Cortex of kidney (tissue), 1 donor: Measurements from ENCODE around the gene SLC38A5.
"Not testable (repeated sequence)": the region's sequence is repeated elsewhere in the genome, so short reads cannot be mapped to it uniquely, and the experiment has no call there.

Experiments used
- DNase-seq: peaks from one replicate; lab custom pipeline; 2025; lab: John Stamatoyannopoulos, UW

Gene SLC38A5

DNA sequence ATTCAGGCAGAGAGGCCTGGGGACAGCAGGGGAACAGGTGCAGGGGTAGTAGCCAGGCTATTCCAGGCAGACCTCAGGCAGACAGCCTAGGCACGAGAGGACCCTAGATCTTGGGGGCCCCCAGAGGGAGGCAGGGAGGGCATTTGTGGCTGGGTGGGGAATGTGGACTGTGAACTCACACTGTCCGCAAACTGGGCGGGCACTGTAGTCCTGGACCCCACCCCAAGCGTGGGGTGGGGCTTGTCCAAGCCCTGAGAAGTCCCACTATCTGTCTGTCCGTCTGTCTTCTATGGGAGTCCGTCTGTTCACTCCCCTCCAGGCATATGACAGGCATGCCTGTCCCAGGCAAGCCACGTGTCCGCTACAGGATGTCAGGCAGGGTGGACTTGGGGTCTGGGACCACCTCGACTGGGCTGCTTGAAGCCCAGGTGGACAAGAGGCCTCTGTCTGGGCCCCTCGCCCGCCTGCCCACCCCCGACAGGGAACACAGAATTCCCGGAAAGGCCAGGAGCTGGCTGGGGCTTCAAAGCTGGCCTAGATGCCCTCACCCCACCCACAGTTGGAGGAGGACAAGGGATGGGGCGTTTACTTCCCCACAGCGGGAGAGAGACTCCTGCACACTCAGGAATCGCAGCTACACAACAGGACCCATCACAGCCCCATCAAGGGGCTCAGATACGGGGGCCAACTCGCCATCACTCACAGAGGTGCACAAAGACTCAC lies at the start of gene SLC38A5:
TSS of gene SLC38A5 (minus strand) at position 151 of the 723 bp plus-strand sequence. CDS start 2,336 bp downstream, outside the sequence.
- no peak for DNase-seq

- DNase-seq = not testable (repeated sequence)
Observed at GRCh38 chrX:48519481-48519880, 49.4 kb upstream of the SLC38A5 start.

DNA sequence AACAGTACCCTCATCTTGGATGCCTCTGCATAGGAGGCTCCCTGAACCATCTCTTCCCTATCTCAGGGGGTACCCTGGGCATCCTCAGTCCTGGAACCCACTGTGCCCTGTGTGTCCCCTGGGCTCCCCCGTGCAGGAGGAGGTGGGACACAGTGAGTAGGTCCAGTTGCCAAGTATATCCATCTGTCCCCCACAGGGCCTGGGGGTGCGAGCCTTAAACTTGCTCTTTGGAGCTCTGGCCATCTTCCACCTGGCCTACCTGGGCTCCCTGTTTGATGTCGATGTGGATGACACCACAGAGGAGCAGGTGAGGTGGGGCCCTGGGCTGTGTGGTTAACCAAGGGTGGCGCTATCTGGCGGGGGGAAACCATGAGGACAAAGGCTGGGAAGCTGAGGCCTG lies 46.9 kb upstream of the SLC38A5 start:
- DNase-seq = no peak

GRCh38 chrX:48516285-48516684 lies 46.2 kb upstream of the SLC38A5 start:
- DNase-seq = no peak

GRCh38 chrX:48515842-48516241 lies 45.8 kb upstream of the SLC38A5 start:
- DNase-seq = no peak

DNA sequence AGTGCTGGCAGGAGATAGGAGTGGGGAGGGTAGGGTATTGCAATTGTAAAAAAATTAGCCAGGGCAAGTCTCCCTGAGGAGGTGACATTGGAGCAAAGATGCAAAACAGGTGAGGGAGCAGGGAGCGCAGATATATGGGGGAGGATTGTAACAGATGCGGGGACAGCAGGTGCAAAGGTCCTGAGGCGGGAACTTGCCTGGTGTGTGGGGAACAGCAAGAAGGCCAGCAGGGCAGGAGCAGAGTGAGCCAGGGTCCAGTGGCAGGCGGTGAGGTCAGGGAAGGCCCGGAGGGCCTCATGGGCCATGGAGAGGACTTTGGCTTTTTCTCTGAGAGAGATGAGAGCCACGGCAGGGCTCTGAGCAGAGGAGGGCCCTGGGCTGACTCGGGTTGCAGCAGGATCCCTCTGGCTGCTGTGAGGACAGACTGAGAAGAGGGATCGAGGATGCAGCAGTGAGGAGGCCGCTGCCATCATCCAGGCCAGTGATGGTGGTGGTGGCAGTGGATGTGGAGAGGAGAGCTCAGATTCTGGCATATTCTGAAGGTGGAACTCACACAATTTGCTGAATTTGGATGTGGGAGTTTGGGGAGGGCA lies 44.9 kb upstream of the SLC38A5 start:
- no peak for DNase-seq

DNA sequence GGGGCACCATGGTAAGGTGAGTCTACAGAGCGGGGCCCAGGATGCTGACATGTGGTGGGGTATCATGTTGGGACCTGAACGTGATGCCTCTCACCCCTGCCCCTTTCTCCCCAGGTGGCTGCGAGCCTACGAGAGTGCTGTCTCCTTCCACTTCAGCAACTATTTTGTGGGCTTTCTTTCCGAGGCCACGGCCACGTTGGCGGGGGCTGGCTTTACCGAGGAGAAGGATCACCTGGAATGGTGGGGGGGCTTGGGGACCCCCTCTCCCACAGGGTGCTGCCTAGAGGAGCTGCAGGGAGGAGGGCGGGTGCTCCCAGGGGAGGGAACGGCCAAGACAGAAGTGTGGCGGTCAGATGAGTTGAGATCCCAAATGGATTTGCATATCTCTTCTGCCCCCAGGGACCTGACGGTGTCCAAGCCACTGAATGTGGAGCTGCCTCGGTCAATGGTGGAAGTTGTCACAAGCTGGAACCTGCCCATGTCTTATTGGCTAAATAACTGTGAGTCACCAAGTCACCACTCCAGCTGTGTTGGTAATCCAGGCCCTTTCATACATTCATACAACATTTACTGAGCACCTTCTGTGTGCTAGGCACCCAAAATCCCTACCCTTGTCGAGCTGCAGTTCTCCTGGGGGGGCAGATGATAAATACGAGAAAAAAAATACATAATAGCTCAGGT lies 44.2 kb upstream of the SLC38A5 start:
- no peak for DNase-seq

DNA sequence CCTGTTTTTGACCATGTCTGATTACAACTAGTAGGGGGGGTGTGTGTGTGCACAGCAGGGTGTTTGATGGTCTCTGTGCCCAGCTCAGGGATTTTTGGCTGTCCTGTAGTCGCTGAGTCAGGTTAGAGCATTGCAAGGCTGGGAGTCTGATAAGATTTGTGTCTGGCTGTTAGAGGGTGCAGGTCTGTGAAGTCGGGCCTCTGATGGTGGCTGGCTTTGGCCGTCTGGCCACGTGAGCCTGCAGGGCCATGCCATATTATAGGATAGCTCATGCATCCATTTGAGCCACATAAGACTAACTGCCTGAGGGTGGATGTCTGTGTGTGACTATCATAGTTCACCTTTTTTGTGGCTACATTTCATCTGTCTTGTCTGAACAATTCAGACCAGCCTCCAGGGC lies 43.6 kb upstream of the SLC38A5 start:
- no peak for DNase-seq

DNA sequence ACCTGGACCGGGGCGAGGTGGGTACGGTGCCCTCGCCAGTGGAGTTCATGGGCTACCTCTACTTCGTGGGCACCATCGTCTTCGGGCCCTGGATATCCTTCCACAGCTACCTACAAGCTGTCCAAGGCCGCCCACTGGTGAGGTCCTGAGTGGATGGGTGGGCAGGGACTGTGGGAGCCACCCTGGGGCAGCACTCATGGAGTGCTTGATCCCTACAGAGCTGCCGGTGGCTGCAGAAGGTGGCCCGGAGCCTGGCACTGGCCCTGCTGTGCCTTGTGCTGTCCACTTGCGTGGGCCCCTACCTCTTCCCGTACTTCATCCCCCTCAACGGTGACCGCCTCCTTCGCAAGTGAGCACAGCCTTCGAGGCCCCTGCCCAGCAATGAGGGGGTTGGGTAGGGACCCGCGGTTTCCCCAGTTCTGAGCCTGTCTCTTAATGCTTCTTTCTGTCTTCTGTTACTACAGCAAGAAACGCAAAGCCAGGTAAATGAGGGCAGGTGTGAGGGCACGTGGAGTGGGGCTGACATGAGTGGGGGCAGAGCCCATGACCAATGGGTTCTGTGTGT lies 42.4 kb upstream of the SLC38A5 start:
- DNase-seq = no peak

GRCh38 chrX:48511560-48511959 lies 41.5 kb upstream of the SLC38A5 start:
- no peak for DNase-seq

- no peak for DNase-seq
Observed at GRCh38 chrX:48509619-48510018, 39.6 kb upstream of the SLC38A5 start.

DNA sequence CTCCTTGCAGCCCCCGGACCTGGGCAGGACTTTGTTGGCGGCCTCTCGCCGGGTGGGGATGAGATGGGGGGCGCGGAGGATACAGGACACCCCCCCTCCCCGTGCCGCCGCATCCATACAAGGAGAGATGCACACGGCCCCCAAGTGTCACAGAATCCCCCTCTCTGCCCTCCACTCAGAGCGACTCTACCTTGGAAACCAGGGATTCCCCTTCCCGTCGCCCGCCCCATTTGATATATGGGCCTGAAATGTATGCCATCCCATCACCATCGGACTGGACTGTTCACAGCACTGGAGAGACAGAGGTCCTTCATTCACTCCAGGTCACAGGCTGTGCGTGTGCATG lies 39.2 kb upstream of the SLC38A5 start:
- no peak for DNase-seq

DNA sequence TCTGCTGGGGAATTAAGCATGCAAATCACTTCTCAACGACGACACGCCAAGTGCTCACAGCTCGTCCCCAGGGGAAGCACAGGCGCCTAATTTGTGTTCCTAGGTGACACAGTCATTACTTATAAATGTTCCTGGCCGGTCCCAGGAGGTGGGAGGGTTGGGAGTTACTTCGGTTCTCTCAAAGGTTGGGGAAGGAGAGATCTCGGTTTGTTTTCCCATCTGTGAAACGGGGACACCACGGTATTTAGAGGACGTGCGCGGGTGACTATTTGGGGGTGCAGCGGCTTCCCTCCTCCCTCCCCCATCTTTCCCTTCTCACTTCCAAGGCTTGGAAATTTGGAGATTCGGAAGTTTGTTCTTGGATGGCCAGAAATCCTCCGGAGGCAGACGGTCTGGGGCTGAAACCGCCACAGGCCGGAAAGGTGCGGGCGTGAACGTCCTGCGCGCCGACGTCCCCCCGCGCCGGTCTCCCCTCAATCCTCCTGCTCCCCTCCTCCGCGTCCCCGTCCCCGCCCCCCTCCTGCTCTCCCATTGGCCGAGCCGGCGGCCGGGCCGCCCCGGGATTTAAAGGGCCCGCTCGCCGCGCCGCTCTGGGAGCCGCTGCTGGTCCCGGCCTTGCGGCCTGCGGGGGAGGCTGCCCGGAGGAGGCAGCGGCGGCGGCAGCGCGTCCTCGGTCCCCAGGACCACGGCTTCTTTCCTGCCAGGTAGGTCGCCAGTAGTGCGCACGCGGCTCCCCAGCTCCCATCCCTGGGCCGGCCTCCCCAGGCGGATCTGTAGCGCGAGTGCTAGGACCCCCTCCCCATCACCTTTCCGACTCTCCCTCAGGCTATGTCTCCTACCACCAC lies 38.6 kb upstream of the SLC38A5 start, which contains the start of gene PORCN:
TSS of gene PORCN (plus strand) at position 593 of the 845 bp plus-strand sequence. CDS start 829 bp downstream, outside the sequence.
- no peak for DNase-seq

DNA sequence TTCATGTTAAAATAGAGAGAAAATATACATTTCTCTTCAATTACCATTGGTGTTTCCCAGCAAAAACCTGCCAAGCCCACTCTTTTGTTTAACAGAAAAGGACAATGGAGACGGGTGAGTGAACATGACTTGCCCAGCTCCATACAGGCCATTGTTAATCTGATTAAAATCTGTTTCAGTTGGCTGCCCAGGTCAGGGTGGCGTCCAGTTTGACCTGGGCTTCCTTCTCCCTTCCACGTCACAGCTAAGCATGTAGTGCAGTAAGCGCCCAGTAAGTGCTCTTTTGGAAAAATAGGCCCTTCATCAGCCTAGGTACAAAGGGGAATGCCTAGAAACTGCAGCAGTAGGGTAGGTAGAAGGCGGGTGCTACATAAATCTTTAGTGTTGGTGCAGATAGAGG lies 37.2 kb upstream of the SLC38A5 start:
- no peak for DNase-seq

DNA sequence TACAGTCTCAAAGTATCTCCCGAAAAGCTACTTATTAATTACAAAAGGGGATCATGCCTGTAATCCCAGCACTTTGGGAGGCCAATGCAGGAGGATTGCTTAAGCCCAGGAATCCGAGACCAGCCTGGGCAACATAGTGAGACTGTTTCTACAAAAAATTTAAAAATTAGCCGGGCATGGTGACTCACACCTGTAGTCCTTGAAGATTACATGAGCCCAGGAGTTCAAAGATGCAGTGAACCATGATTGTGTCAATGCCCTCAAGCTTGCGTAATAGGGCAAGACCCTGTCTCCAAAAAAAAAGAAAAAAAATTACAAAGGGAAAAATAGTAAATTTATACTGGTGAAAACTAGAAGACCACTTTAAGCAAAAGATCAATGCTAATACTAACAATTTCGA lies 35.4 kb upstream of the SLC38A5 start:
- no peak for DNase-seq

DNA sequence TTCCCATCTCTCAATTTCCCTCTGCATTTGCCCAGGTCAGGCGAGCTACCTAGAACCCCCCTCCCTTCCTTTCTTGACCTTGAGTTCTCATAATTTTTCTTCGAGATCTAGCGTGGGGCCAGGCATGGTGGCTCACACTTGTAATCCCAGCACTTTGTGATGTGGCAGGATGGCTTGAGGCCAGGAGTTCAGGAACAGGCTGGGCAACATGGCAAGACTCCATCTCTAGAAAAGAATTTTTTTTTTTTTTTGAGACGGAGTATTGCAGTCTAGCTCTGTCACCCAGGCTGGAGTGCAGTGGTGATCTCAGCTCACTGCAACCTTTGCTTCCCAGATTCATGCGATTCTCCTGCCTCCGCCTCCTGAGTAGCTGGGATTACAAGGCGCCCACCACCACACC lies 34.2 kb upstream of the SLC38A5 start:
- no peak for DNase-seq

DNA sequence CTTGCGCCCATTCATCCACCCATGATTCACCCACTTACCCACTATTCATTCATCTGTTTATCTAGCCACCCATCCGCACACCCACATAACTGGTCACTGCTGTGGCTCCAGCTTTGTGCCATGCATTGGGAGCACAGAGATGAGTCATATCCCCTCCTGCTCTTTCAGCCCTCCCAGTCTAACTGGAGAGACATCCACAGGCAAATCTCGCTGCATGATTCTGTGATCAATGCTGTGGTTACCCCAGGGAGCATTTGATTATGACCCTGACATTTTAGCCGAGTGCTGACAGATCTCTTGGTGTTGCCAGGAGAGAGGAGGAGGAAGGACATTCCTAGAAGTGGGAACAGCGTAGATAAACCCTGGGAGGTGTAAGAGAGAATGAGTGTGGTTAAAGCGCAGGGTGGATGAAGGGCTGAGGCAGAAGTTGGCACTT lies 28.3 kb upstream of the SLC38A5 start:
- DNase-seq = no peak

GRCh38 chrX:48497871-48498270 lies 27.8 kb upstream of the SLC38A5 start:
- no peak for DNase-seq

DNA sequence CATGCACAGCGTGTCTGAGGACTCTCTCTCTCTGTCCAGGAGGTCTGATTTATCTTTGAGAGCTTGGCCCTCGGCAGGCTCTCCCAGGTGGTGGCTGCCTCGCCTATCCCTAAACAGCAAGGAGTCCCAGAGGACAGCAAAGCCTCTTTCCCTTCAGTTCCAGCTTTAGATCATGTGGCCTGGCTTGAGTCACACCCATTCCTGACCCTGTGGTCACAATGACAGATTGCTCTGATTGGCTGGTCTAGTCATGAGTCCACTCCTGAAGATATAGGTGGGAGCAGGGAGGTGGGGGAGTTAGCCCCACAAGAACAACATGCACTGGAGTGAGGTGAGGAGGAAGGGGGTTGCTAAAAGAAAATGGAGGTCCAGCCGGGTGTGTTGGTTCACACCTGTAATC lies 26.6 kb upstream of the SLC38A5 start:
- no peak for DNase-seq

GRCh38 chrX:48493890-48494364 lies 23.9 kb upstream of the SLC38A5 start:
- no peak for DNase-seq

- DNase-seq = no peak
Observed at GRCh38 chrX:48492293-48492910, 22.3 kb upstream of the SLC38A5 start.
